Epithelial cell of proximal tubule (primary cell): ENCODE data around the gene TTLL10. TPM values are rescaled to one million over a fixed set of nuclear protein-coding genes. Genes with fewer than 3 reads are reported as not detected.

Source experiments
- DNase-seq: peaks from one replicate; pipeline ENCODE4 v3.0.0-alpha.2; 2011; ENCODE audit warnings: low read depth
- H3K4me3 ChIP-seq: 2 replicates; pipeline ENCODE4 v1.5.1; 2011; ENCODE audit warnings: low read depth, mild to moderate bottlenecking, low read length
- CTCF ChIP-seq: conservative IDR thresholded peaks from 2 replicates; pipeline ENCODE4 v1.5.1; 2012; ENCODE audit warnings: low read depth, mild to moderate bottlenecking, low read length
- total RNA-seq: library from RNA; depleted of rRNA; stranded (reverse); fragments of >200 nt; gene quantifications from 2 replicates; pipeline ENCODE4 v1.2.3, GENCODE V29; 2015

The TTLL10 gene
- total RNA-seq, 1 donor from 2014 or later, result not detected

GRCh38 chr1:1200876-1201810, 27.5 kb downstream of the TTLL10 start:
- no peak for TF ChIP-seq CTCF
- no peak for DNase-seq
- peak overlapping the region; percentile 37 for H3K4me3 ChIP-seq

- H3K4me3 ChIP-seq, result no peak overlapping the region
- no peak for TF ChIP-seq CTCF
- no peak for DNase-seq
Observed at GRCh38 chr1:1202831-1203560, 29.3 kb downstream of the TTLL10 start.

- TF ChIP-seq CTCF, result no peak
- no peak for DNase-seq
- no peak overlapping the region for H3K4me3 ChIP-seq
Observed at GRCh38 chr1:1203561-1204424, 30.1 kb downstream of the TTLL10 start.

GRCh38 chr1:1204425-1204920, 30.8 kb downstream of the TTLL10 start:
- no peak for DNase-seq
- TF ChIP-seq CTCF, result no peak
- H3K4me3 ChIP-seq, result no peak overlapping the region

- no peak overlapping the region for H3K4me3 ChIP-seq
- no peak for DNase-seq
Observed at GRCh38 chr1:1204998-1205768, 31.5 kb downstream of the TTLL10 start.

More at GRCh38 chr1:1204998-1205768, 31.5 kb downstream of the TTLL10 start:
- no peak for TF ChIP-seq CTCF
